Measurements from ENCODE around the gene NRK. TPM values are rescaled to one million over a fixed set of nuclear protein-coding genes. Genes with fewer than 3 reads are reported as not detected.

NRK gene
- total RNA-seq, 1 experiment from 2014 or later, result 3.1 TPM

DNA sequence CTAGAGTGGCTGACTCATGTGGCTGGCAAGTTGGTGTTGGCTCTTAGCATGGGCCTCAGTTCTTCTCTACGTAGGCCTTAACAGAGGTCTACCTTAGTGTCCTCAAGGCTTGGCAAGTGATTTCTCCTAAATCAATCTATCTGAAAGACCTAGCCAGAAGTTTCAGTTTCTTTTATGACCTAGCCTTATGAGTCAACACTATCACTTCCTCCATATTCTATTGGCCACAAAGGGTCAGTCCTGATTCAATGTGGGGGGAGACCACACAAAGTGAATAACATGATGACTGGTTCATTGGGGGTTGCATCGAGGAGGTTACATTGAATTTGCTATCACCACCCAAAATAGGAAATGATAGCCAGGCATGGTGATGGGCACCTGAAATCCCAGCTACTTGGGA is 5.8 kb upstream of the NRK start:
- no peak overlapping the region for H3K27ac Mint-ChIP-seq
- POLR2A ChIA-PET, result no interaction called here
- CTCF ChIA-PET, result no interaction called here
- no peaks in the 10 kb centered on the region for H3K36me3 Mint-ChIP-seq
- H3K27me3 Mint-ChIP-seq (ENCODE audit: low read depth), result peaks cover 7% of the 10 kb centered on the region; the same call in 1 of the 2 replicates
- no peak for TF ChIP-seq OVOL2 (CRISPR knock-in tag; IDR thresholded peaks at IDR 0.05; ENCODE audit: borderline replicate concordance)
- TF ChIP-seq, protein P1, sequence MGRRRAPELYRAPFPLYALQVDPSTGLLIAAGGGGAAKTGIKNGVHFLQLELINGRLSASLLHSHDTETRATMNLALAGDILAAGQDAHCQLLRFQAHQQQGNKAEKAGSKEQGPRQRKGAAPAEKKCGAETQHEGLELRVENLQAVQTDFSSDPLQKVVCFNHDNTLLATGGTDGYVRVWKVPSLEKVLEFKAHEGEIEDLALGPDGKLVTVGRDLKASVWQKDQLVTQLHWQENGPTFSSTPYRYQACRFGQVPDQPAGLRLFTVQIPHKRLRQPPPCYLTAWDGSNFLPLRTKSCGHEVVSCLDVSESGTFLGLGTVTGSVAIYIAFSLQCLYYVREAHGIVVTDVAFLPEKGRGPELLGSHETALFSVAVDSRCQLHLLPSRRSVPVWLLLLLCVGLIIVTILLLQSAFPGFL (CRISPR knock-in tag; IDR thresholded peaks at IDR 0.05; ENCODE audit: borderline replicate concordance), result no peak
- TF ChIP-seq, protein P2, sequence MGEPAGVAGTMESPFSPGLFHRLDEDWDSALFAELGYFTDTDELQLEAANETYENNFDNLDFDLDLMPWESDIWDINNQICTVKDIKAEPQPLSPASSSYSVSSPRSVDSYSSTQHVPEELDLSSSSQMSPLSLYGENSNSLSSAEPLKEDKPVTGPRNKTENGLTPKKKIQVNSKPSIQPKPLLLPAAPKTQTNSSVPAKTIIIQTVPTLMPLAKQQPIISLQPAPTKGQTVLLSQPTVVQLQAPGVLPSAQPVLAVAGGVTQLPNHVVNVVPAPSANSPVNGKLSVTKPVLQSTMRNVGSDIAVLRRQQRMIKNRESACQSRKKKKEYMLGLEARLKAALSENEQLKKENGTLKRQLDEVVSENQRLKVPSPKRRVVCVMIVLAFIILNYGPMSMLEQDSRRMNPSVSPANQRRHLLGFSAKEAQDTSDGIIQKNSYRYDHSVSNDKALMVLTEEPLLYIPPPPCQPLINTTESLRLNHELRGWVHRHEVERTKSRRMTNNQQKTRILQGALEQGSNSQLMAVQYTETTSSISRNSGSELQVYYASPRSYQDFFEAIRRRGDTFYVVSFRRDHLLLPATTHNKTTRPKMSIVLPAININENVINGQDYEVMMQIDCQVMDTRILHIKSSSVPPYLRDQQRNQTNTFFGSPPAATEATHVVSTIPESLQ (CRISPR knock-in tag; IDR thresholded peaks at IDR 0.05), result no peak
- no peak for TF ChIP-seq TEAD4 (CRISPR knock-in tag; IDR thresholded peaks at IDR 0.05)
- no peak for TF ChIP-seq MLX (CRISPR knock-in tag; IDR thresholded peaks at IDR 0.05)
- TF ChIP-seq, protein P3, sequence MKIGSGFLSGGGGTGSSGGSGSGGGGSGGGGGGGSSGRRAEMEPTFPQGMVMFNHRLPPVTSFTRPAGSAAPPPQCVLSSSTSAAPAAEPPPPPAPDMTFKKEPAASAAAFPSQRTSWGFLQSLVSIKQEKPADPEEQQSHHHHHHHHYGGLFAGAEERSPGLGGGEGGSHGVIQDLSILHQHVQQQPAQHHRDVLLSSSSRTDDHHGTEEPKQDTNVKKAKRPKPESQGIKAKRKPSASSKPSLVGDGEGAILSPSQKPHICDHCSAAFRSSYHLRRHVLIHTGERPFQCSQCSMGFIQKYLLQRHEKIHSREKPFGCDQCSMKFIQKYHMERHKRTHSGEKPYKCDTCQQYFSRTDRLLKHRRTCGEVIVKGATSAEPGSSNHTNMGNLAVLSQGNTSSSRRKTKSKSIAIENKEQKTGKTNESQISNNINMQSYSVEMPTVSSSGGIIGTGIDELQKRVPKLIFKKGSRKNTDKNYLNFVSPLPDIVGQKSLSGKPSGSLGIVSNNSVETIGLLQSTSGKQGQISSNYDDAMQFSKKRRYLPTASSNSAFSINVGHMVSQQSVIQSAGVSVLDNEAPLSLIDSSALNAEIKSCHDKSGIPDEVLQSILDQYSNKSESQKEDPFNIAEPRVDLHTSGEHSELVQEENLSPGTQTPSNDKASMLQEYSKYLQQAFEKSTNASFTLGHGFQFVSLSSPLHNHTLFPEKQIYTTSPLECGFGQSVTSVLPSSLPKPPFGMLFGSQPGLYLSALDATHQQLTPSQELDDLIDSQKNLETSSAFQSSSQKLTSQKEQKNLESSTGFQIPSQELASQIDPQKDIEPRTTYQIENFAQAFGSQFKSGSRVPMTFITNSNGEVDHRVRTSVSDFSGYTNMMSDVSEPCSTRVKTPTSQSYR (CRISPR knock-in tag; IDR thresholded peaks at IDR 0.05), result no peak
- TF ChIP-seq GABPB1 (CRISPR knock-in tag; IDR thresholded peaks at IDR 0.05), result no peak
- no peak for TF ChIP-seq FOXP4 (CRISPR knock-in tag; IDR thresholded peaks at IDR 0.05)
- peaks cover 28% of the 10 kb centered on the region for H3K4me1 Mint-ChIP-seq
- no peak overlapping the region for H3K4me3 Mint-ChIP-seq
- DNase-seq (ENCODE audit: low spot score), result no peak
- no peaks in the 10 kb centered on the region for H3K9me3 Mint-ChIP-seq
- ATAC-seq, result no peak

DNA sequence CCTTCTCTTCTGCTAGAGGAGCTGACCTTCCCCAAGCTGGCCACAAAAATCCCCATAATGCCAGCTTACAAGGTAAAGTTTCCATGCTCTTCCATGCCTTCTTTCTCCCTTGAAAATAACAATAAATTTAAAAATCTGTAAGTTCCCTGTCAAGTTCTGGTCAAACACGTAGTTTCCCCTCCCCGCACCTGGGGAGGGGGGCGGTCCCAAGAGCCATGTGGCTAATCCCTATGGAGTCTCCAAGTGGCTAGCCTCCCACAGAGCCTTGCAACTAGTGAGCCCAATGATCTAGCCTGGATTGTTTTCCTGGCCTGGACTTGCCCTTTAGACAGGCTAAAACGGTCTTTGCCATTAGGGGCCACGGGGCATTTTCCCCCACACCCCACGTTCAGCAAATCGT is 2.1 kb upstream of the NRK start:
- TF ChIP-seq RORB (CRISPR knock-in tag; IDR thresholded peaks at IDR 0.05) (no peak), NR2C2 (CRISPR knock-in tag; IDR thresholded peaks at IDR 0.05) (no peak), ZNF423 (CRISPR knock-in tag; IDR thresholded peaks at IDR 0.05) (no peak), ELF4 (CRISPR knock-in tag; IDR thresholded peaks at IDR 0.05; ENCODE audit: low read depth) (no peak)
- TF ChIP-seq, protein P4, sequence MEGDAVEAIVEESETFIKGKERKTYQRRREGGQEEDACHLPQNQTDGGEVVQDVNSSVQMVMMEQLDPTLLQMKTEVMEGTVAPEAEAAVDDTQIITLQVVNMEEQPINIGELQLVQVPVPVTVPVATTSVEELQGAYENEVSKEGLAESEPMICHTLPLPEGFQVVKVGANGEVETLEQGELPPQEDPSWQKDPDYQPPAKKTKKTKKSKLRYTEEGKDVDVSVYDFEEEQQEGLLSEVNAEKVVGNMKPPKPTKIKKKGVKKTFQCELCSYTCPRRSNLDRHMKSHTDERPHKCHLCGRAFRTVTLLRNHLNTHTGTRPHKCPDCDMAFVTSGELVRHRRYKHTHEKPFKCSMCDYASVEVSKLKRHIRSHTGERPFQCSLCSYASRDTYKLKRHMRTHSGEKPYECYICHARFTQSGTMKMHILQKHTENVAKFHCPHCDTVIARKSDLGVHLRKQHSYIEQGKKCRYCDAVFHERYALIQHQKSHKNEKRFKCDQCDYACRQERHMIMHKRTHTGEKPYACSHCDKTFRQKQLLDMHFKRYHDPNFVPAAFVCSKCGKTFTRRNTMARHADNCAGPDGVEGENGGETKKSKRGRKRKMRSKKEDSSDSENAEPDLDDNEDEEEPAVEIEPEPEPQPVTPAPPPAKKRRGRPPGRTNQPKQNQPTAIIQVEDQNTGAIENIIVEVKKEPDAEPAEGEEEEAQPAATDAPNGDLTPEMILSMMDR (IDR thresholded peaks at IDR 0.05), result no peak
- peaks cover 39% of the 10 kb centered on the region for H3K27me3 Mint-ChIP-seq (ENCODE audit: low read depth)
- ATAC-seq (no peak), DNase-seq (ENCODE audit: low spot score) (peak; percentile 11)
- ChIA-PET CTCF (no interaction called here), POLR2A (no interaction called here)
- H3K4me3 Mint-ChIP-seq, result no peak overlapping the region
- H3K27ac Mint-ChIP-seq, result no peak overlapping the region
- no peaks in the 10 kb centered on the region for H3K9me3 Mint-ChIP-seq
- no peaks in the 10 kb centered on the region for H3K36me3 Mint-ChIP-seq
- H3K4me1 Mint-ChIP-seq, result peaks cover 12% of the 10 kb centered on the region

Data from WTC11 (cell line).